PC-9 (cell line): ENCODE data around the gene RAET1E.

Source experiments
- EZH2 ChIP-seq: fragments of 200-600 bp; sonication (generic); IDR thresholded peaks from 2 replicates; pipeline ENCODE4 v1.8.0; 2017; ENCODE audit warnings: antibody characterized with exemption, low read depth
- TF ChIP-seq, protein P1 (sequence below): fragments of 200-600 bp; sonication (generic); conservative IDR thresholded peaks from 2 replicates; pipeline ENCODE4 v1.6.1; 2017; ENCODE audit warnings: mixed run types, antibody characterized with exemption, mild to moderate bottlenecking, moderate library complexity

DNA sequence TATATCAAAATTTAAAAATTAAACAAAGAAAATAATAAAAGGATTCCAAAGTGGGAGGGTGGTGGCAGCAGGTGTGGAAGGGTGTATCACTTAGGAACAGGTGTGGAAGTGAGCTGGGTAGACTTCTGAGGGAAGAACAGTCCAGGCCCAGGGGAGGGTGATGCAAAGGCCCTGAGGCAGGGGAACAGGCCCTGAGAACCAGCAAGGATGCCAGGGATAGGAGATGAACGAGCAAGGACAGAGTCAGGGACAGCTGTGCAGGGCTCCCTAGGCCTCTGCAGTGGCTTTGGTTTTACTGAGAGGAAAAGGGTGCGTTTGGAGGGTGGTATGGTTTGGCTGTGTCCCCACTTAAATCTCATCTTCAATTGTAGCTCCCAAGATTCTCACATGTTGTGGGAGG lies 9.4 kb upstream of the RAET1E start:
- TF ChIP-seq, protein P1, sequence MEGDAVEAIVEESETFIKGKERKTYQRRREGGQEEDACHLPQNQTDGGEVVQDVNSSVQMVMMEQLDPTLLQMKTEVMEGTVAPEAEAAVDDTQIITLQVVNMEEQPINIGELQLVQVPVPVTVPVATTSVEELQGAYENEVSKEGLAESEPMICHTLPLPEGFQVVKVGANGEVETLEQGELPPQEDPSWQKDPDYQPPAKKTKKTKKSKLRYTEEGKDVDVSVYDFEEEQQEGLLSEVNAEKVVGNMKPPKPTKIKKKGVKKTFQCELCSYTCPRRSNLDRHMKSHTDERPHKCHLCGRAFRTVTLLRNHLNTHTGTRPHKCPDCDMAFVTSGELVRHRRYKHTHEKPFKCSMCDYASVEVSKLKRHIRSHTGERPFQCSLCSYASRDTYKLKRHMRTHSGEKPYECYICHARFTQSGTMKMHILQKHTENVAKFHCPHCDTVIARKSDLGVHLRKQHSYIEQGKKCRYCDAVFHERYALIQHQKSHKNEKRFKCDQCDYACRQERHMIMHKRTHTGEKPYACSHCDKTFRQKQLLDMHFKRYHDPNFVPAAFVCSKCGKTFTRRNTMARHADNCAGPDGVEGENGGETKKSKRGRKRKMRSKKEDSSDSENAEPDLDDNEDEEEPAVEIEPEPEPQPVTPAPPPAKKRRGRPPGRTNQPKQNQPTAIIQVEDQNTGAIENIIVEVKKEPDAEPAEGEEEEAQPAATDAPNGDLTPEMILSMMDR: no peak
- TF ChIP-seq EZH2: no peak
